ENCODE data around the gene GID8.

Gene GID8

DNA sequence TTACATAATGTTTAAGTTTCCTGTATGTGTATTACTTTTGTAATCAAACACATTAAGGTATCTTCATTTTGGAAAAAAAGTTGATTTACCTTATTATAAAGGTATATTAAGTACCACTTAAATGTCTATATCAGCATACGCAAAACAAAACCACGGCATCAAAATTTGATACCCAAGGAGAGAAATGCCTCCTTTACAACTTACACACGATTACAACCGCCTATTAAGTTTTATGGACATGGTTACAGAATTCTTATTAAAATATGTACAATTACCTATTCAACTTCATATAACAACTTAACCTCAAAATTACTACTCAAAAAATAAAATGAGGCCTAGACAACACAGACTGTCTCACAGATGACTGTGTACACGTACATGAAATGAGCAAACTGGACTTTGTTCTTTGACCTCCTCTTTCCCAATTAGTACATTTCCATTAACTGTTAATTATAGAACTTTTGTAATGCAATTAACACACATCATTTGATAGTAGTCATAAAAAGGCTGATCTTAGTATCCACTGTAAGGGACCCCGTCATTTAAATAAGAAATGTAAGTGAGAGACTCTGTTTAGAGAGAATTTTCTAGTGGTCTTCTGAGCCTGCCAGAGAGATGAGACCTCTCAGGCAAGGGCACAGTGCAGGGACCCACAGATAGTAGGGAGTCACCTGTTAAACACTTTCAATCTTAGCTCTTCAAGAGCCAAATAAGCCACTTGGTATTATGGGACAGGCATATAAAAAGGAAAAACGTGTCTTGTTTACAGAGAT lies 14.1 kb upstream of the GID8 start:
- no peak for DNase-seq

DNA sequence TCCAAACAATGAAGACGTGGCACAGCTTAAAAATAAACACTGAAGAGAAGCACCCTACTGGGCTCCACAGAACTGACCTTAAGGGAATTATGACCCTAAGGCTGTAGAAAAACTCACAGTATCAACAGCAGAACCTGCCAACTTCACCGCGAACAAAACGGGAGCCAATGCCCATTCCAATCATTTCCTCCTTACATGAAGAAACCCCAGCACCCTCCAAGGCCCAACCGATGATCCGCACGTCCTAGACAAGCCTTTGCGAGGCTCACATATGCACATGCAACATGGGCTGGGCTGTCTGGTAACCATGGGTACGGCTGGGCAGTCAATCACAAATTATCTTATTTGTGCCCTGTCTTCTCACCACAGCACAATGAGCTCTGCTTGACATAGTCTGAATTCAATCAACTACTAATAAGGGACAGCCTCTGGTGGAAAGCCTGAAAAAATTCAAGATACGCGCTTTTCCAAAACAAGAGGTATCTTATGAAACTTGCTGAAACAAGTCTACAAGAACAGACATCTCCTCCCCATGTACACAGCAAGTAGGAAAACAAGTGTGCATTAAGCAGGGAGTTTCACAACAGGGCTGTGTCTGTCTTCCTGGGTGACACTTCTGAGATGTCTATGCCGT lies 13.4 kb upstream of the GID8 start:
- peak; percentile 27 for DNase-seq

DNA sequence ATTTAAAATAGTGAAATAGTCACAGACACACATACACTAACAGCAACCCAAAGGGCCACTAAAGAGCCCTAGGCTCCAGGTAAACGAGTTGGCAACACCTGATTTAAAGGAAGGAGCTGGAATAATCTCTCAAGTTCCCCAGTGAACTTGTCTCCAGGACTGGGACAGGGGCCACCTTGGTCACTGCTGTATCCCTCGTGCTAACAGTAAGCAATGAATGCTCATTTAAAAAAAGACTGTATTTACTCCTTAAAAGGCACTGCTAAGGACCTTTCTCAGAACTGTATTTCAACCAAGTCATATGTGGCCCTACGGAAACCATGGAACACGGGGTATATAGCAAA lies 12.9 kb upstream of the GID8 start:
- DNase-seq: peak; percentile 30

GRCh38 chr20:62925420-62926228 lies 12.3 kb upstream of the GID8 start:
- peak; percentile 69 for DNase-seq

DNA sequence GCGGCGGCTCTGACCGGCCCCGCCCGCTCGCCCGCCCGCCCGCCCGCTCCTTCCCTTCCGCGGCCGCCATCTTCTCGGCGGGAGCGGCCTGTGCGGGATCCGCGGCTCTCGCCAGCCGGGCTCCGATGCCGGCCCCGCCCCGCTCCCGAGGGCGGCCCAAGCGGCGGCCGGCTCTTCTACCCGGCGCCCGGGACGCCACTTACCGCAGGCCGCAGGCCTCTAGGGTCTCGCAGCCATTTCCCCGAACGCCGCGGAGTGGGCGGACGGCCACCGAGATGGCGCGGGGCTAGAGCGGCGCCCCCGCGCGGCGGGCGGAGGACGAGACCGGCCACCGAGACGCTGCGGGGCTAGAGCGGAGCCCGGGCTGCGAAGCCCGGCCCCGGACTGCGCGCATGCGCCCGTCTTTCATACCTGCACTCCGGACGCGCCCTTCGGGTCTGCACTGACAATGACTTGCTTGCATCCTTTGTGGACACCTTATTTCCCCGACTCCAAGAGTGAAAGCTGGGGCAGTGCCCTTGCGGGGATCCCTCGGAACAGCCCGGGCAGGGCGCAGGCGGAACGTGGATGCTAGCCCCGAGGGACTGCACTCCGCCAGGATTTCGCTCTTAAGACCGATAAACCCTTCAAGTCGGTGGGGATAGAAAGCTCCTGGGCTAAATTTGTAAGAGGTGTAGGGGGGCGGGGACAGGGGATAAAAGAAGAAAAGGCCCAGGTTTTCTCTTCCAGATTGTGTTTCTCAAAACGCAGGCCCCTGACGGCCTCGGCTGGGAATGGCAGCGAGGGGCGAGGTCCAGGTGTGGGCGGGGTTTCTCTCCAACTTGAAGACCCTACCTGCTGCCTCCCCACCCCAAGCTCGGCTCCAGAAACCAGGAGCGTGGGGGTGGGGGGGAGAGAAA lies 11.5 kb upstream of the GID8 start, which contains the start of gene DIDO1:
Gene DIDO1, minus strand, starts transcription at position 277 of the 899 bp plus-strand sequence.
- DNase-seq: peak; percentile 95

GRCh38 chr20:62927128-62927705 lies 10.7 kb upstream of the GID8 start:
- DNase-seq: no peak

- no peak for DNase-seq
Observed at GRCh38 chr20:62928246-62928939, 9.6 kb upstream of the GID8 start.

DNA sequence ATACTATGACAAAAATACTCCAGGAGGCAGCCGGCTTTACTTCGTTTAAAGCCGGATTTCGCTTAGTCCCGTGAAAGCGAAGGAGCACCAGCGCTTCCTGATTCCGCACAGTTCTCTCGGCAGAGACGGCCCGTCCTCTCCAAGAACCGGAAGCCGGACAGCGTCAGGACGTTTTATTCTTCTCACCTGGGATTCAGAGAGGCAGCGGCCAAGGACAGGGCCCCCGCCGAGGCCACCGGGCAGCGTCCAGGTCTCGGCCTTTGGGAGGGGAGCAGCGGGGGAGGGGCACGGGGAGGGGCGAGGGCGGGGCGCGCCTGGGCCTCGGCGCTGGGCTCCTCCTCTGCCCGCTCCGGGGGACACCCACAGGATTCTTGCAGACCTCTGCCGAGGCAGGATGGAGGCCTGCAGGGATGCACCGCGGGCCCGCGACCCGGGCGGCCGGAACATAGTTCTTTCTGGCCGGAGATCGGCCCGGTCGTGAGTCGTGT lies 8.9 kb upstream of the GID8 start:
- no peak for DNase-seq

DNA sequence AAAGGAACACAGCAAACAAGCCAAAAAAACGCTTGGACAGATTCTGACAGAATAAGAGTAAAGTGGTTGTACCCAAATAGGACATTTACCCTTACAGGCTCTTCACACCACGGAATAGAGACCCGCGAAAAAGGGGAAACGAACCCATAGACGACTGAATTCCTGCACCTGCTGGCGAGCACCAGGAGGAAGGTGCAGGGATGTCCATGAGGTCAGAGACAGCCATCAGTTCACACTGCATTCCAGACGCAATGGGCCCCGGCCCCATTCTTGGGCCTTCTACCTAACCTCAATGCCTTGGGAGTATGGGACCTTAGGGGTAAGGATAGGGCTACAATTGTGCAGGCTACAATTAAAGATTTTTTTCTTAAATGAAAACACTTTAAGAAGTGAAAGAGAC lies 6.5 kb upstream of the GID8 start:
- no peak for DNase-seq

- DNase-seq: no peak
Observed at GRCh38 chr20:62933966-62934365, 4.0 kb upstream of the GID8 start.

DNA sequence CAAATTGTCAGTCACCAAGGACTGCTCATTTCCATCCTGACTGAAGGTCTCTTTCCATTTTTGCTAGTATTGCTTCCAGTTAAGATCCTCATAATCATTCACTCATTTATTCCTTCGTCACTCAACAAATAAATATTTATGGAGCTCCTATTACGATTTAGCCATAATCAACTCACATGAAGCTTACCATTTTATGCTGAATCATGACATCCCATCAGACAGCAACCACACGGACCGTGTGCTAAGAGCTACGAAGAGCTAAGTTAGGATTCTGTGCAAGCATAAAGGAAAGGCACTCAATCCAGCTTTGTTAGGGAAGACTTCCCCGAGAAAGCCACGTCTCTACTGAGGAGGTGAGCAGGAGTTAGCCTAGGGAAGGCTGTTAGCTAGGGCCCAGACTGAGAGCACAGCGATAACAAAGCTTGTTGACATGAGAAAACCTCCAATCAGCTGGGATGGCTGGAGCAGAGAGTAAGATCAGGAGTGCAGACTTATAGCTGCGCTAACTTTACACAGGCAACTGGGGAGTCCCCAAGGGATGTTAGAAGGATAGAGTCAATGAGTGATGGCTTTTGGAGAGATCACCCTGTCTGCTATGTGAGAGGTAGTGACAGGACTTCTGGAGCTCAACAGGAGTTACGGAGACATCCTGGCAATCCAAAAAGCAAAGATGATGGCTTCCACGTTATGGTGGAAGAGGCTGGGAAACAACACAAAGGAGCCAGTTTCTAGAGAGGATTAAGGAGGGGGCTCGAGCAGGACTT lies 2.6 kb upstream of the GID8 start:
- no peak for DNase-seq

DNA sequence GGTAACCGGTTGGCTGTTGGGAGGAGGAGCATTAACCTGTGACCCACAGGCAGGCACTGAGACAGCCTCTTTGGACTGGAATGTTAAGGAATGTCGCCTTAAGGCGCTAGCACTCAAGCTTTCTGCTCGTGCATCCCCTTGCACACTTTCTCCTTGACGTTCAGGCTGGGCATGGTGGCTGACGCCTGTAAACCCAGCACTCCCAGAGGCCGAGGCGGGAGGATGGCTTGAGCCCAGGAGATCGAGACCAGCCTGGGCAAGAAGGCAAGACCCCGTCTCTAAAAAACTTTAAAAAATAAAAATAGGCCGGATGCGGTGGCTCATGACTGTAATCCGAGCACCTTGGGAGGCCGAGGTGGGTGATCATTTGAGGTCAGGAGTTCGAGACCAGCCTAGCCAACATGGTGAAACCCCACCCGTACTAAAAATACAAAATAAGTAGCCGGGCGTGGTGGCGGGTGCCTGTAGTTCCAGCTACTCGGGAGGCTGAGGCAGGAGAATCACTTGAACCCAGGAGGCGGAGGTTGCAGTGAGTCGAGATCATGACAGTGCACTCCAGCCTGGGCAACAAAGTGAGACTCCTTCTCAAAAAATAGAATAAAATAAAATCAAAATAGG lies 1.9 kb upstream of the GID8 start:
- no peak for DNase-seq

DNA sequence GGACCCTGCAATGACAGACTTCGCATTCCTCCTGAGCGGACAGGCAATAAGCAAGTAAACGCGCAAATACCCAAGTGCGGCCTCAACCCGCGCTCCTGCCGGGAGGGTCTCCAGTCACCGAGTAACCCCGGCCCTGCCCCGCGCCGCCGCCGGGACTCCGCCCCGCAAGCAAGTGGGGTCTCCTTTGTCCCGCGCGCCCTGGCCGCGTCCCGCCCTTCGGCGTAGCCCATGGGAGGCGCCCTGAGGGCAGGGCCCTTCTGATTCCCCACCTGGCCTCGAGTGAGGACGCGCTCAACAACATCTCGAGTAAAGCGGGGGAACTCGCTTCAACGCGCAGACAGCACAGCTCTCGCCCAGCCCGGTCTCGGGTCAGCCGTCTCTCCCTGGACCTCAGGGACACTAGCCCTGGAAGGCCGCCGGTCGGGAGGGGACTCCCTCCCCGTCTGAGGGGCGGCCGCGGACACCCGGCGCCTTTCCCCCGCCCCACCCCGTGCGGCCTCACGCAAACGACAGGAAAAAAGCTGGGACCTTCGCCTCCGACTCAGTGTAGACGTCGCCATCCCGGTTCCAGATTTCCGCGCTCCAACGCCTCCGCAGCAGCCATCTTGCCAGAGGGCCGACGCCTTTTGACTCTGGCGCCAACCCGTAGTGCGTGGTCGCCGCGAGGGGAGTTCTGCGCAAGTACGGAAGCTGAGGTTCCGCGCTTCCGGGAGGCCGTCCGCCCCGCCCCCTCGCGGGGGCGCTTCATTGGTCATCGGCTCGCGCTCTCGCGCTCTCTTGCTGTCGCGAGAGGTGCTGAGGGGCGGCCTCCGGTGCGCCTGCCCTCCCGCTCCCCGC lies 461 bp upstream of the GID8 start:
- peak; percentile 99 for DNase-seq

- DNase-seq: no peak
Observed at GRCh38 chr20:62940875-62941274, 2.9 kb downstream of the GID8 start.

- DNase-seq: no peak
Observed at GRCh38 chr20:62941792-62942191, 3.8 kb downstream of the GID8 start.

GRCh38 chr20:62942456-62942855 lies 4.5 kb downstream of the GID8 start:
- DNase-seq: no peak

DNA sequence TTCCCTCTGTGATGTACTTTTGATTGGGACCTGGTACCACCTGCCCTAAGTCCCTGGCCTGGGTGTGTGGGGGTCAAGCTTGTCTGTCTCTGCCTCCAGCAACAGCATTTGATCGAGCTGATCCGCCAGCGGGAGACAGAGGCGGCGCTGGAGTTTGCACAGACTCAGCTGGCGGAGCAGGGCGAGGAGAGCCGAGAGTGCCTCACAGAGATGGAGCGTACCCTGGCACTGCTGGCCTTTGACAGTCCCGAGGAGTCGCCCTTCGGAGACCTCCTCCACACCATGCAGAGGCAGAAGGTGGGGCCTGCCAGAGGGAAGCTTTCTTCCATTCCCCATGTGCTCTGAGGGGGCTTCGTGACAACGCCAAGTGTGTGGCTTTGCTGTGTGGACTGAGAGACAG lies 5.4 kb downstream of the GID8 start:
- DNase-seq: no peak

- DNase-seq: no peak
Observed at GRCh38 chr20:62944184-62944583, 6.2 kb downstream of the GID8 start.

DNA sequence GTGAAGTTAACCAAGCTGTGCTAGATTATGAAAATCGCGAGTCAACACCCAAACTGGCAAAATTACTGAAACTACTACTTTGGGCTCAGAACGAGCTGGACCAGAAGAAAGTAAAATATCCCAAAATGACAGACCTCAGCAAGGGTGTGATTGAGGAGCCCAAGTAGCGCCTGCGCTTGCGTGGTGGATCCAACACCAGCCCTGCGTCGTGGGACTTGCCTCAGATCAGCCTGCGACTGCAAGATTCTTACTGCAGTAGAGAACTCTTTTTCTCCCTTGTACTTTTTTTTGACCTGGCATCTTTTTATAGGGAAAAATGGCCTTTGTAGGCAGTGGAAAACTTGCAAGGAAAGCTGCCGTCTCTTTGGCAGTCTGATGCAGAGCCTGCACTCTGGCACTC lies 6.8 kb downstream of the GID8 start:
- DNase-seq: no peak

Measured in retina (tissue), 1 donor.